Gastroesophageal sphincter (tissue), 4 donors: ENCODE results near the gene GPX1. TPM values are rescaled to one million over a fixed set of nuclear protein-coding genes. Genes with fewer than 3 reads are reported as not detected.
"Not testable (repeated sequence)": the region's sequence is repeated elsewhere in the genome, so short reads cannot be mapped to it uniquely, and the experiment has no call there.

ENCODE experiments used
- ATAC-seq: fragments of 150-250 bp; one replicate; pipeline ENCODE4 v1.9.1; 2016; ENCODE audit warnings: mild to moderate bottlenecking, moderate library complexity
- H3K27ac ChIP-seq, 4 donors: fragments of 200-600 bp; sonication (generic) in 3 of 4; 1 replicate in 3 of 4; 2 replicates in 1 of 4; pipeline ENCODE4 v1.5.1; 2016 to 2019
- H3K27me3 ChIP-seq: fragments of 200-600 bp; sonication (generic); one replicate; pipeline ENCODE4 v1.5.1; 2019
- H3K36me3 ChIP-seq, 2 donors: fragments of 200-600 bp; sonication (generic); one replicate each; pipeline ENCODE4 v1.5.1; 2019; ENCODE audit warnings: control low read depth in 1 of 2
- H3K4me1 ChIP-seq, 3 donors: fragments of 200-600 bp; sonication (generic); 1 replicate in 2 of 3; 2 replicates in 1 of 3; pipeline ENCODE4 v1.5.1; 2016 to 2019; ENCODE audit warnings: control low read depth in 2 of 3
- H3K4me3 ChIP-seq, 2 donors: fragments of 200-600 bp; sonication (generic); one replicate each; pipeline ENCODE4 v1.5.1; 2019; ENCODE audit warnings: mild to moderate bottlenecking in 1 of 2, moderate library complexity in 1 of 2
- H3K9me3 ChIP-seq, 3 donors: fragments of 200-600 bp; sonication (generic); one replicate each; pipeline ENCODE4 v1.5.1; 2017 to 2019; ENCODE audit warnings: control low read depth in 2 of 3
- CTCF ChIP-seq, 4 experiments: fragments of 200-600 bp in 2 of 4; fragments of 450-650 bp in 2 of 4; sonication (generic) in 1 of 4; IDR thresholded peaks; one replicate each; pipeline ENCODE4 v1.5.1; 2017 to 2019; ENCODE audit warnings: antibody characterized with exemption in 4 of 4, mild to moderate bottlenecking in 2 of 4, moderate library complexity in 2 of 4
- EP300 ChIP-seq: sonication (generic); formaldehyde crosslinking; IDR thresholded peaks from one replicate; pipeline ENCODE4 v1.6.1; 2017; ENCODE audit warnings: antibody characterized with exemption, mild to moderate bottlenecking
- POLR2A ChIP-seq, 2 donors: fragments of 450-650 bp; IDR thresholded peaks; one replicate each; pipeline ENCODE4 v1.6.1; 2017; ENCODE audit warnings: antibody characterized with exemption in 2 of 2, mild to moderate bottlenecking in 2 of 2, moderate library complexity in 1 of 2
- POLR2AphosphoS5 ChIP-seq: sonication (generic); formaldehyde crosslinking; IDR thresholded peaks from one replicate; pipeline ENCODE4 v1.6.1; 2017; ENCODE audit warnings: antibody characterized with exemption
- WGBS, 2 donors: methylation state at CpG; one replicate each; pipeline ENCODE4 v1.1.5; 2018; ENCODE audit warnings: low coverage in 1 of 2; 5-methylcytosine and 5-hydroxymethylcytosine counted together
- total RNA-seq, 4 donors: library from RNA; depleted of rRNA; stranded (reverse); fragments of >200 nt; gene quantifications; one replicate each; pipeline ENCODE4 v1.1.0, GENCODE V29; 2016

The GPX1 gene
- total RNA-seq, 4 donors from 2014 or later, result 129 to 285 (median 209) TPM

GRCh38 chr3:49358884-49359225, 702 bp upstream of the GPX1 start:
- Histone ChIP-seq H3K9me3 (no peaks in the 10 kb centered on the region), H3K36me3 (peaks cover 0 to 66% of the 10 kb centered on the region in 2 donors), H3K4me3 (peak overlapping the region in 1 of 2 donors; percentile 73), H3K4me1 (peaks cover 0 to 48% (median 11%) of the 10 kb centered on the region in 3 donors), H3K27me3 (no peaks in the 10 kb centered on the region), H3K27ac (peak overlapping the region; percentile 88 to 94 (median 91))
- TF ChIP-seq POLR2AphosphoS5 (no peak), CTCF (IDR thresholded peaks at IDR 0.05) (no peak), POLR2A (IDR thresholded peaks at IDR 0.05) (no peak), EP300 (no peak)
- ATAC-seq, result no peak
- no CpG with 5 or more reads among the region's 3 CpGs for WGBS, 2 donors

- Histone ChIP-seq H3K4me3 (peak overlapping the region; percentile 73 to 88), H3K27ac (peak overlapping the region; percentile 88 to 94 (median 91)), H3K36me3 (peaks cover 0 to 54% of the 10 kb centered on the region in 2 donors), H3K4me1 (peaks cover 0 to 48% (median 11%) of the 10 kb centered on the region in 3 donors)
- WGBS, 2 donors, result no CpG with 5 or more reads among the region's 63 CpGs
- peak; percentile 52 for ATAC-seq
- H3K27me3 ChIP-seq, H3K9me3 ChIP-seq: not testable (repeated sequence)
These were observed 523 bp downstream of the GPX1 start for GRCh38 chr3:49357443-49358216.

GRCh38 chr3:49357095-49357442, 1.1 kb downstream of the GPX1 start:
- not testable (repeated sequence) for ATAC-seq, H3K27me3 ChIP-seq, H3K9me3 ChIP-seq
- Histone ChIP-seq H3K27ac (peak overlapping the region; percentile 88 to 94 (median 91)), H3K4me3 (peak overlapping the region; percentile 73 to 88), H3K36me3 (peaks cover 0 to 48% of the 10 kb centered on the region in 2 donors), H3K4me1 (peaks cover 0 to 48% (median 11%) of the 10 kb centered on the region in 3 donors)
- 41 to 42% methylated on average over 3 to 7 of the region's 10 CpGs for WGBS, 2 donors

DNA sequence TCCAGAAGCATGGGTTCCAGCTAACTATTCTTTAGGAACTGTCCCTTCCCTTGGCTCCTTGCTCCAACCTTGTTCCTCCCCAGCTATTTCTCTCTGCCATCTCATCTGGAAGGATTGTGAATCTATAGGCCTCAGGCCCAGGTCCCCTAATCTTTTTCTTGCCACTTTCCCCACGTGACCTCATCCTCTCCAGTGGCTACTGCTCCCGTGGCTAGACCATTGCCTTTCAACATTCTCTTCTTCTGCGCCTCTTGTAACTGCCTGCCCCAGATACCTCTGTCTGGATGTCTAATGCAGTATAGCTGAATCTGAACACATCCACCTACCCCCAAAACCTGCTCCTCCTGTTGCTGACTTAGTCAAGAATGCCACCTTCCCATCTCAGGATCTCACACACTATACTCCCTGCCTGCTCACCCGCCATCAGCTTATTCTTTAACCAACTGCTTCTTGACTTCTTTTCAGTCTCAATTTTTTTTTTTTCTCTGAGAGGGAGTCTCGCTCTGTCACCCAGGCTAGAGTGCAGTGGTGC, 5.2 kb downstream of the GPX1 start:
- H3K9me3 ChIP-seq, result no peaks in the 10 kb centered on the region
- no peak for ATAC-seq
- peaks cover 0 to 45% (median 6%) of the 10 kb centered on the region in 3 donors for H3K4me1 ChIP-seq
- H3K36me3 ChIP-seq, result peaks cover 0 to 16% of the 10 kb centered on the region in 2 donors
- TF ChIP-seq POLR2AphosphoS5, result no peak
- TF ChIP-seq CTCF (IDR thresholded peaks at IDR 0.05), result no peak
- TF ChIP-seq POLR2A (IDR thresholded peaks at IDR 0.05), result no peak
- no peak for TF ChIP-seq EP300
- peak overlapping the region in 2 of 4 donors; percentile 56 to 63 for H3K27ac ChIP-seq
- no peak overlapping the region for H3K4me3 ChIP-seq
- no peaks in the 10 kb centered on the region for H3K27me3 ChIP-seq
- WGBS, 2 donors, result 83 to 84% methylated on average over 4 to 5 of the region's 5 CpGs

DNA sequence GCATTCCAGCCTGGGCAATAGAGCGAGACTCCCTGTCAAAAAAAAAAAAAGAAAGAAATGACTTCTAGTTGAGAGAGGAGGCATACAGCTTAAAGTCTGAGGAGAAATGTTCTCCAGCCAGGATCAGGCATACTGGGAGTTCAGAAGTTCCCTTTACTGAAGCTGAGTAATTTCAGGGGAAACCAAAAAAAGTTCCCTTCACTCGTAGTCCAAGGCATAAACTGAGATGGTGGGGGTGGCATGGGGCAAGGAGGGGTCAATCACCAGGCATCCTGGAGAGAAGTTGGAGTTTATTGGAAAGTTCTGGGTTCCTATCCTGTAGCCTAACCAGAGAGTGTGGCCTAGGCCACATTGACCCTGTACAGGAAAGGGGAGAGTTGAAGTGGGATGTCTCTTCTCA, 5.9 kb downstream of the GPX1 start:
- no peak overlapping the region for H3K4me3 ChIP-seq
- WGBS, 2 donors, result 52% methylated on average over 2 of the region's 2 CpGs; no CpG with 5 or more reads in 1 of the 2 donors
- H3K27me3 ChIP-seq, result no peaks in the 10 kb centered on the region
- no peak for ATAC-seq
- TF ChIP-seq CTCF (IDR thresholded peaks at IDR 0.05), result no peak
- no peak for TF ChIP-seq POLR2AphosphoS5
- no peak for TF ChIP-seq POLR2A (IDR thresholded peaks at IDR 0.05)
- TF ChIP-seq EP300, result no peak
- H3K9me3 ChIP-seq, result no peaks in the 10 kb centered on the region
- H3K27ac ChIP-seq, result peak overlapping the region in 2 of 4 donors; percentile 56 to 63
- peaks cover 0 to 42% (median 6%) of the 10 kb centered on the region in 3 donors for H3K4me1 ChIP-seq
- H3K36me3 ChIP-seq, result peaks cover 0 to 16% of the 10 kb centered on the region in 2 donors

DNA sequence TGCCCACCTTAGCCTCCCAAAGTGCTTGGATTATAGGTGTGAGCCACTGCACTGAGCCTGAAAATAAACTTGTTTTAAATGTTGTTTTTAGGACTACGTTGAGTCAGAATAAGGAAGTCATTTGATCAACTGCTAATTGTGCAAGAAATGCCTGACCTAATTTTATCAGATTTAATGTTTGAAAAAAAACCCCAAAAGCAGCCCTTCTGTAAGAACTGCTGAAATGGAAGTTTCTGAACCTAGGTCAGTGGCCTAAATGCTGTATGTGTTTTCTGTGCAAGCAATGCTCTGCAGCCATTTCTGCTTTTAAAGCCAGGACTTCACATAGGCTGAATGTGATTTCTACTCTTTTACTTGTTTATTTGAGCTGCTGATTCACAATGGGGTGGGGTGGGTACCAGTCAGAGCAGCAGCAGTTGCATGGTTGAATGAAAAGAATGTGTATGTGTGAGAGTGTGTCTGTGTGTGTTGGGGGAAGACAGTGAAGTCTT, 6.6 kb downstream of the GPX1 start:
- ATAC-seq, result peak; percentile 60
- 0 to 50% methylated on average over 1 of the region's 1 CpG for WGBS, 2 donors
- TF ChIP-seq POLR2AphosphoS5 (no peak), POLR2A (IDR thresholded peaks at IDR 0.05) (no peak), EP300 (no peak), CTCF (IDR thresholded peaks at IDR 0.05) (no peak)
- peaks cover 0 to 35% (median 5%) of the 10 kb centered on the region in 3 donors for H3K4me1 ChIP-seq
- no peaks in the 10 kb centered on the region for H3K27me3 ChIP-seq
- no peaks in the 10 kb centered on the region for H3K9me3 ChIP-seq
- H3K36me3 ChIP-seq, result peaks cover 0 to 15% of the 10 kb centered on the region in 2 donors
- H3K27ac ChIP-seq, result peak overlapping the region in 3 of 4 donors; percentile 40 to 63 (median 56)
- no peak overlapping the region for H3K4me3 ChIP-seq
